ENCODE measurements around the gene FKBP7.
"Not testable (repeated sequence)": the region's sequence is repeated elsewhere in the genome, so short reads cannot be mapped to it uniquely, and the experiment has no call there.

FKBP7 gene

DNA sequence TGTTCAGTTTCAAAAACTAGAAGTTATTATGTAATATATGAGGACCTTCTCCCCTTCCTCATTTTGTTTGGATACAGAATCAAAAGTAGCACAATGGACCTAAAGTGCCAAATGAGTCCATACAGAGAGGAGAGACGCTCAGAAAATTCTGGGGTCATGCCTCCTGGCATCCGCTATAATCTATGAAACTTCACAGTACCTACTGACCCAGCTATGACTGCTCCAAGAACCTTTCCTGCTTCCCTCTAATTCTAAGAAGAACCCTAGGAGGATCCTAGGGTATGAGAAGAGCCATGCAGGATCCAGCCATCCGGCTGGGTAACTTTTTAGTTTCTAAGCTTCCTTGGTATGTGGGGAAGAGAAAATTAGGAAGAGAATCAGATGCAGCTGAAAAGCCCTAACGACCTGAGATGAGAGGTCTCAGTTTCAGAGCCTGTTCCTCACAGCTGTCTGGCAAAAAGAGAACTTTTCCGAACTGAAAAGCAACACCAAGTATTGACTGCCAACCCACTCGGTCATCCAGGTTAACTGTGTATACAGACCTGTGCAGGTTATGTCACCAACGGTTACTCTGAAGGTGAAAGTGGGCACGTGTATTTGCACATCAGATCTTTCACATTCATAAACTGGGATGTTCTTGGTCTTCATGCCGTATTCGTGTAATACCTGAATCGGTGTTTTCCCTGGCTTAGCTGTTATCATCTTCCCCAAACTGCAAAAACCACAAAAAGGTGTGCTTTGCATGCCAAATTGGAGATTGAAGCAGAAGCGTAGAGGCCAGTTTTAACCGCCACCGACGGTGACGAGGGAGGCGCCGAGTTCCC lies 28.5 kb downstream of the FKBP7 start:
- DNase-seq (ENCODE audit: low spot score) = no peak

DNA sequence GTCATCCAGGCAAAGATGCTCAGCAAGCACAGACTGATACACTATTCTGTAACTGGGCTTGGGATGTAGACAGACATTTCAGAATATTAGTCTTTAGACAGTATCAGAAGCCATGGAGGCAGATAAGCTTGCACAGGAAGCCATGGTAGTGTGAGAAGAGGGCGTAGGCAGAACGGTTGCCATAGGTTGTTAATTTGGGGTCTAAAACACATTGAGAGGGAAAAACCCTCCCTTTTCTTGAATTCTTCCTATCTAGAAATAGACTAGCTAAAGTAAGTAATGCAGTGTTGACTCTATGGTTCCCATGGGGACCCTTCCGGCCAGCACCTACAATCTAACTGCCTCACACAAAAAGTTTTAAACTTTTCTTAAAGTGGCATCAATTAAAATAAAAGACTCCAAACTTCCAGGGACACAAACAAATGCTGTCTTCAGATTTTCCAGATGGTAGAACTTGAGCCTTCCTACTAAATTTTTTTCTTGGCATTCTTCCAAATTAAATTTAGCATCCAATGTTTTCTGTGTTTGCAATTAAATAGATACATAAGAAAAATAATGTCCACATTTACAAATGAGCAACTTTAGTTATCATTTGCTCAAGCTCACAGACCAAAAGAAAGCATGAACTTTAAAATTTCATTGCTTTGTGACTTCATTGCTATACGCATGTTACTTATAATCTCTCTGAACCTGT lies 29.3 kb downstream of the FKBP7 start:
- no peak for DNase-seq (ENCODE audit: low spot score)

DNA sequence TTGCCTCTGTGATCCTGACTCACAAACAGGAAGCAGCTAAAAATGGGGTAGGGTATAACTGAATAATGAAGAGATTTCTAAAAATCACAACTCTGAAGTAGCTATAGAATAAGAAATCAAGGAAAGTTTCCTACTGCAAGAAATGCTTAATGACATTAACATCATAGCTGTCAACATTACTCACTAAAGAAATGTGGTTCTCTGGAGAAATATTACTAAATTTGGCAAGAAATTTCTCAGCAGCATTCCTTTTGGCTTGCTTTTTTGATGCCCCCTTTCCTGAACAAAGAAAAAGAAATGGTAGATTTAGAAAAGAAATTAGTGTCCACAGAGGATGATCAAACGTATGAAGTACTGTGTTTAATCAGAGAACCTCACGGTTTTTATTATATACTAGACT lies 37.0 kb downstream of the FKBP7 start:
- no peak for DNase-seq (ENCODE audit: low spot score)

DNA sequence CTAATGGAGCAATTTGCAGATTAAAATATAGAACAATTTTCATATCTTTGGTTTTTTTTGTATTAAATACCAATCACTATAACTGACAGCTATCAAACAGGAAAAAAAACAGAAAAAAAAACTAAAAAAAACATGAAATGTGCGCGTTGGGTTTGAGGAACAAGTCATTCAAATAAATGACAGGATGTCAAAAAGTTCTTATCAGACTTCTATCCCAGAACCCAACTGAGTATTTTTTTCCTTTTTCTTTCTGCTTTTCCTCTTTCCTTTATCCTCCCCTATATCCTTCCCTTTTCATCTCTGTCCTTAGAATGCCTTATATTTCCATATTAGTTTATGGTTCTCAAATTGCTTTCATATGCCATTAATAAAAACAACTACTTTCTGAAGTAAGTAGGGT lies 41.7 kb downstream of the FKBP7 start:
- DNase-seq (ENCODE audit: low spot score) = no peak

DNA sequence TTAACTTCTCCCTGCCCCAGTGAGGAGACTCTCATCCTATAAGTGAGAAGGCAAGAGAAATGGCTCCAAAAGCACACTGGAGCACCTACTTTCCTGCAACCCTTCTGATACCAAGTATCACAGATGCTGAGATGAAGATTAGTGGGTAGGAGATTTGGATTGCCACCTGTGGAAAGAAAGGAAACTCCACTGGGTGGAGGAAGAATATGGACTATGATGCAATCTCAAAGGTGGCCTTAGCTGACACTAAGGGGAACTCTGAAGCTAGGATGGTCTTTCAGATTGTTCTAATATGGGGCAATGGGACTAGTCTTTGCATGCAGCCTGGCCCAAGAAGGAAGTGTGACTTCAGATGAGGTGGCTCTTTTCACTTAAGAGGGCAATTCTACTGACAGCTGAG lies 49.1 kb downstream of the FKBP7 start:
- DNase-seq (ENCODE audit: low spot score) = no peak

DNA sequence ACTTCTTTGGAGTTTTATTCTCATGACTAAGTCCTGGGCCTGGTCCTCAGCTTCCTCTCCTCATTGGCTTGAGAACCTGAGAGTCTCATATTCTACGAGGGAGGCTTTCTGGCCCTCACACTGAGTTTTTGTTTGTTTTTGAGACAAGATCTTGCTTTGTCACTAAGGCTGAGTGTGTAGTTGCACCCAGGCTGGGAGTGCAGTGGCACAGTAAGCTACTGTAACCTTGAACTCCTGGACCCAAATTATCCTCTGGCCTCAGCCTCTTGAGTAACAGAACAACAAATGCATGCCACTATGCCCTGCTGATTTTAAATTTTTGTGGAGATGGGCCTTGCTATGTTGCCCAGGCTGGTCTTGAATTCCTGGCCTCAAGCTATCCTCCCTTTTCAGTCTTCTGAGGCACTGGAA lies 50.0 kb downstream of the FKBP7 start:
- no peak for DNase-seq (ENCODE audit: low spot score)

DNA sequence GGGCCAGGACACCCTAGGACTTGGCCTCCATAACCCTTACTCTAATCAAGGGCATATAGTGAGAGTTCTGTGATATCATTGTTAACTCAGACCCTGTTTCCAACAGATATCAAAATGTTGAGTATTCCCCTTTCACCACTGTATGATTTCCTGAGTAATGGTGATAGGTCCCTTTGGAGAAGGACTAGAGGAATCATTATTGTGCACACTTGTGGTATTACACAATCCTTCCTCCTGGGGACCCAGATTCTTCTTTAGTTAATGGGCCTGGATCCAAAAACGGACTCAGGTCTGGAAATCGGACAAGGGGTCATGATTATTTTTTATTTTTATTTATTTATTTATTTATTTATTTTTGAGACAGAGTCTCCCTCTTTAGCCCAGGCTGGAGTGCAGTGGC lies 50.9 kb downstream of the FKBP7 start:
- no peak for DNase-seq (ENCODE audit: low spot score)

DNA sequence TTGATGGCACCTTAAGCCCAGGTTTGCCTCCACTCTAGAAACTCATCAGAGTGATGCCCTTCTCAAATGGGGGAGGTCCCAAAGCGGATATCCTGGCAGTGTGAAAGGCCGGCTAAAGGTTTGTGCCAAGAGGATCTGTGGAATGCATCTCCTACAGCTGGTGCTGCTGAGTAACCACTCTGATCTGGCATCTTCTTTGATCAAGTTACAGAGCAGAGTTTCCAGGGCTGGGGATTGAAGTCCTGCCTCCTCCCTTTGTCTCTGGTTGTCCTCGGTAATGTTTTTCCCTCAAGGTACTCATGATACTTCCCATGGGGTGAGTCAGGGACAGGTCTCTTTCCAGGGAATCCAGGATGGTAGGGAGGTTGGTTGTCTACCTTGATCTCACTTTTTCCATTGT lies 52.0 kb downstream of the FKBP7 start:
- no peak for DNase-seq (ENCODE audit: low spot score)

DNA sequence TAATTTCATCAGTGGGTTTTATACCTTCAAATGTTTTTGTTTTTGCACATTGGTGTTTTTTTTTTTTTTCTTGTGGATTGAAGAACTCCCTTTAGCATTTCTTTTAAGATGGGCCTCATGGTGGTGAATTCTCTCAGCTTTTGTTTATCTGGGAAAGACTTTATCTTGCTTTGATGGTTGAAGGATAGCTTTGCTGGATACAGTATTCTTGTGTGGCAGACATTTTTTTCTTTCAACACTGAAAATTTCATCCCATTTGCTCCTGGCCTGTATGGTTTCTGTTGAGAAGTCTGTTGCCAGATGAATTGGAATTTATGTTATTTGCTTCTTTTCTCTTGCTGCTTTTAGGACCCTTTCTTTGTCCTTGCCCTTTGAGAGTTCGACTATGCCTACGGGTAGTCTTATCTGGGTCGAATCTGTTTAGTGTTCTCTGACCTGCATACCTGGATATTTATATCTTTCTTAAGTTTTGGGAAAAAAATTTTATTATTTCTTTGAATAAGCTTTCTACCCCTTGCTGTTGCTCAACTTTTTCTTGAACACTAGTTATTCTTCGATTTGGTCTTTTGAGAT lies 53.1 kb downstream of the FKBP7 start:
- no peak for DNase-seq (ENCODE audit: low spot score)

DNA sequence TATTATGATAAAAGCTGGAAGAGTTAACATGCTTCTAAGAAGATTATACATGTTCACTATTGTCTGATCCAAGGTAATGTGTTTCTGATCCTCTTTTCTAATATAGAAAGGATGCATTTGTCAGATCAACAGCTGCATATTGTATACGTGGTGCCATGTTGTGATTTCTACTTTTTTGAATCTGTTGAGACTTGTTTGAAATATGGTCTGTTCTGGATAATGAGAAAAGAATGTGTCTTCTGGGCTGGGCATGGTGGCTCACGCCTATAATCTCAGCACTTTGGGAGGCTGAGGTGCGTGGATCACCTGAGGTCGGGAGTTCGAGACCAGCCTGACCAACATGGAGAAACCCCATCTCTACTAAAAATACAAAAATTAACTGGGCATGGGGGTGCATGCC lies 54.7 kb downstream of the FKBP7 start:
- not testable (repeated sequence) for DNase-seq (ENCODE audit: low spot score)

DNA sequence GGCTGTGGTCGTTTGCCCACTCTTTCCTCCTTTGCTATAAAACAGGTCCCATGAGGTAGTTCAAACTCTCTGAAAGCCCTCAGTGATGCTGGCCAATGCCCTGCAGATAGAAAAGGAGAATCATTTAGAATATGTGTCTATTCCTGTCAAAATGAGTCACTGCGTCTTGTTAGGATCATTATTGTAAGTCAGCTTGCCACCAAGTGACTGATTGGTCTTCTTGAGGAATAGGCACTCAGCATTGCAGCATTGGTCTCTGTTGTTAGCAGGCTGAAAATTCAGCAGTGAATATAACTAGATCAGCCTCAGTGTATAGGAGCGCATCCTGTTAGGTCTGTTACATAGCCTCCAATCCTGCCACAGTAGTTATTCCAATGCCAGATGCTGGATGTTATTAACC lies 56.3 kb downstream of the FKBP7 start:
- DNase-seq (ENCODE audit: low spot score) = no peak

DNA sequence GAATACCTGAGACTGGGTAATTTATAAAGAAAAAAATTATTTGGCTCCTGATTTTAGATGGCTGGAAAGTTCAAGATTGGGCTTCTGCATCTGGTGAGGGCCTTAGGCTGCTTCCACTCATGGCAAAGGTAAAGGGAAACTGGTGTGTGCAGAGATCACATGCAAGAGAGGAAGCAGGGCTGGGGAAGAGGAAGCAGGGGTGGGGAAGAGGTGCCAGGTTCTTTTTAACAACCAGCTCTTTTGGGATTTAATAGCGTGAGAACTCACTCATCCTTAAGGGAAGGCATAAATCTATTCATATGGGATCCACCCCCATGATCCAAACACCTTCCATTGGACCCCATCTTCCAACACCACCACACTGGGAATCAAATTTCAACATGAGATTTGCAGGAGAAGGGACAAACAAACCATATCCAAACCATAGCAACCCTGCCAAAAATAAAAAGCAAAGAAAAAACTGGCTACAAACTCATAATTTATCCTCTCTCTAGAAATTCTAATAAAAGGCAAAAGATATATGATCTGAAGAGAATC lies 57.9 kb downstream of the FKBP7 start:
- no peak for DNase-seq (ENCODE audit: low spot score)

DNA sequence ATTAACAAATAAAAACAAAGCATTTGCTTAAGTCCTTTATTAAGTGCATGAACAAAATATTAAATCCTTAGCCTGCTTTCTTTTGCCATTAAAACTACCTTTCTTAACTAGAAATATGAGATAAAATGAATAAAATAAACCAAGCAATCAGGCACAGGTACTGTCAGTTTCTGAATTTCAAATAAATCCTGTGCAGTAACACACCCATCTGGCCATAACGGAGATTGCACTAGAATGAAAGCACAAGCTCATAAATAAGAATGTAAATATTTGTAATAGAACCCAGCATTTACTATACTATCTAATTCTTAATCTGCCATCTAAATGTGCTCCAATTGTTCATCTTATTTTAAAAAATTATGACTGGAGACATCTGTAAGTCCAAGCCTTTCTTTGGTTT lies 59.3 kb downstream of the FKBP7 start:
- DNase-seq (ENCODE audit: low spot score) = no peak

DNA sequence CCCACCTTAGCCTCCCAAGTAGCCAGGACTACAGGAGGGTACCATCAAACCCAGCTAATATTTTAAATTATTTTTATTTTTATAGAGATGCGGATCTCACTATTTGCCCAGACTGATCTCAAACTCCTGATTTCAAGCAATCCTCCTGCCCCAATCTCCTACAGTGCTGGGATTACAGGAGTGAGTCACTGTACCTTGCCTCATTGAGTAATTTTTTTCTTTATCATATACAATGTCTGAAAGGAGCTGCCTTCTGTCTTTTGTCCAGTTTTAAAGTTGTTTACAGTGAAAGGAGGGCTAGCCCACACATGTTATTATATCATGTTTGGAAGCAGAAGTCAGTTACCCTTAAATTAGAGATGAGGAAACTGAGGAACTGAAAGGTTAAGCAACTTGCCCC lies 60.0 kb downstream of the FKBP7 start:
- no peak for DNase-seq (ENCODE audit: low spot score)

DNA sequence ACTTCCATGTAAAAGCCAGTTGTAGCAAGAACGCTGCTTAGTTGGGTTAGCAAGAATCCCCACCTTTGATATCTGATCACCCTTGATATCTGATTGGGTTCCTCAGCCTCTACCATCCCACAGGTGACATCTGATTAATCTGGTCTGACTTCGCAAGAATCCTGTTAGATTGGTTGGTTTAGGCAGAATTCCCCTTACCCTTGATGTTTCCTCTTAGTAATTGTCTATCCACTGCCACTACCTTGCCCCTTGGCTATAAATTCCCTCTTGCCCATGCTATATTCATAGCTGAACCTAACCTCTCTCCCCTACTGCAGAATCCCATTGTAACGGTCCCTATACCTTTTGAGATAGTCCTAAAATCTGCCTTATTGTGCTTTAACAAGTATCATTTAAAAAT lies 60.5 kb downstream of the FKBP7 start:
- no peak for DNase-seq (ENCODE audit: low spot score)

DNA sequence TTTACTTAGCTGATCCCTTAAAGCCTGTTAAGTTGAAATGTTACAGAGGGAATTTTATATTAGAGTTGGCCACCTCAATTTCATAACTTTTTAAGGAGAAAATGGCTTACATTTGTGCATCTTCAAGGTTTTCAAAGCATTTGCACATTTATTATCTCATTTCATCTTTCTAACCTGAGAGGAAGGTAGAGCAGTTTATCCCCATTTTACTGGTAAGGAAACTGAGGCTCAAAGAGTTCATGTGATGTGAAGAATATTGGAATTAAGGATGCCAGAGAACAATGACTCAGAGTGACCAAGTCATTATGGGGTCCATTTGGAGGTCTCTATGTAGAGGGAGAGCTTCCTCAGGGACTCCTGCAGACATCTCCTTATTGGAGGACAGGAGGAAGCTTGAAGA lies 62.4 kb downstream of the FKBP7 start:
- DNase-seq (ENCODE audit: low spot score) = no peak

DNA sequence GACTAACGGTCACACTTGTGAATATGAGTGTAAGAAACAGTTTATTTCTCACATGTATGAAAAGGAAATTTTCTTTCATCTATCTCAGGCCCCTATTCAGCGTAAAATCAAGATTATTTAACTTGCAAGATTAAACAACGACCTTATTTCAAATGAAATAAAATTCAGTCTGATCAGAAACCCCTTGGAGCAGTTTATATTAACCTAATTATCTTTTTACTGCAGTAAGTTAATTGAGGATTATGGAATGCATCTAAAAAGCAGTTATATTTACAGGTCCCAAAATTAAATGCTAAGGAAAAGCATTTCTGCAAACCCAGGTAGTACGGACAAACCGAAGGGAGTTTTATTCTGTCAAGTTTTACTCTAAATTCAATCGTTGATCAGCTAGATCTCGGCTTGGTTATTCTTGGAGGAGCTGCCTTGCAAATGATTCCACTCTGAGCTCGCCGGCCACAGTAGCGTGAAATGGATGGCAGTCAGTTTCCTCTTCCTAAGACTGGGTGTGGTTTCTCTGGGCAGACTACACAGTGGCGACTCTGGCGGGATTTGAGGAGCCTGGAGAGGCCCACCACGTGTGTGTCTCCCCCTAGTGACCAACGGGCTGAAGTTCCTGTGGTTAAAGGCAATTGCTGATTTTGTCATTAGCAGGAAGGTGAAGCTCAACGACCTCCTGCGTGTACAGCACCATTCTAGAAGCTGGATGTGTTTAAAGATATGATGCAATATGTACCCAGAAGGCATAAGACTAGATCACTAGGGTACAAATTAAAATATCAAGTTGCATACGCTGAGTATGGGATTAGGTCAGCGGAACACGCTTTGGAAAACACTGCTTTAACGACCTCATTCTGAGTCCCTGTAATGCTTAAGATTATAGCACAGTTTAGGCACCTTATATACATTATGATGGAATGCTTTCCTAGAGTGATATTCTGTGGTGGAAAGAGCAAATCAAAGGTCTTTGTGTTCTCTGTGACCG lies 63.8 kb downstream of the FKBP7 start:
- peak; percentile 79 for DNase-seq (ENCODE audit: low spot score)
